HEK293 (cell line): ENCODE measurements around the gene ETV3.
A peak's percentile ranks its signal among the peaks of the same experiment; 100 is the strongest.

Source experiments
- CTCF ChIP-seq: fragments of 450-650 bp; formaldehyde crosslinking; IDR thresholded peaks from 2 replicates; pipeline ENCODE4 v1.5.1; 2016; ENCODE audit warnings: missing biosample characterization, missing genetic modification characterization
- KLF10 ChIP-seq: fragments of 450-650 bp; IDR thresholded peaks from 2 replicates; pipeline ENCODE4 v1.5.1; 2018; ENCODE audit warnings: missing biosample characterization, mild to moderate bottlenecking, missing genetic modification characterization
- PRDM1 ChIP-seq: fragments of 450-650 bp; formaldehyde crosslinking; IDR thresholded peaks from 2 replicates; pipeline ENCODE4; 2016; ENCODE audit warnings: missing biosample characterization, missing genetic modification characterization
- SALL2 ChIP-seq: fragments of 450-650 bp; formaldehyde crosslinking; IDR thresholded peaks from 2 replicates; pipeline ENCODE4 v1.5.0; 2017; ENCODE audit warnings: missing biosample characterization, mild to moderate bottlenecking, missing genetic modification characterization, borderline replicate concordance
- ZNF274 ChIP-seq, 2 experiments: fragments of 200-500 bp in 1 of 2; fragments of 450-650 bp in 1 of 2; sonication (Bioruptor generic) in 1 of 2; formaldehyde crosslinking in 1 of 2; IDR thresholded peaks; 2 replicates each; pipeline versions ENCODE4 v1.5.1 to v1.6.1; 2014 to 2016; ENCODE audit warnings: borderline replicate concordance in 1 of 2, inconsistent platforms in 1 of 2, low read length in 1 of 2, missing biosample characterization in 1 of 2, missing genetic modification characterization in 1 of 2
- ZNF311 ChIP-seq: fragments of 450-650 bp; formaldehyde crosslinking; IDR thresholded peaks from 2 replicates; pipeline ENCODE4 v1.5.1; 2017; ENCODE audit warnings: missing biosample characterization, missing genetic modification characterization, borderline replicate concordance
- ZNF639 ChIP-seq: fragments of 450-650 bp; formaldehyde crosslinking; IDR thresholded peaks from 2 replicates; pipeline ENCODE4 v1.5.1; 2016; ENCODE audit warnings: missing biosample characterization, missing genetic modification characterization
- ZNF777 ChIP-seq: fragments of 450-650 bp; formaldehyde crosslinking; IDR thresholded peaks from 2 replicates; pipeline ENCODE4 v1.5.1; 2017; ENCODE audit warnings: missing biosample characterization, missing genetic modification characterization, borderline replicate concordance
- ZSCAN5A ChIP-seq: fragments of 450-650 bp; formaldehyde crosslinking; IDR thresholded peaks from 2 replicates; pipeline ENCODE4 v1.5.1; 2016; ENCODE audit warnings: missing biosample characterization, missing genetic modification characterization
- TF ChIP-seq, protein P1 (sequence below): fragments of 450-650 bp; formaldehyde crosslinking; conservative IDR thresholded peaks from 2 replicates; pipeline ENCODE4 v1.5.1; 2016; ENCODE audit warnings: low read depth, missing biosample characterization, missing genetic modification characterization
- TF ChIP-seq, protein P2 (sequence below): fragments of 450-650 bp; IDR thresholded peaks from 2 replicates; pipeline ENCODE4 v1.5.1; 2018; ENCODE audit warnings: missing biosample characterization, mild to moderate bottlenecking, missing genetic modification characterization

DNA sequence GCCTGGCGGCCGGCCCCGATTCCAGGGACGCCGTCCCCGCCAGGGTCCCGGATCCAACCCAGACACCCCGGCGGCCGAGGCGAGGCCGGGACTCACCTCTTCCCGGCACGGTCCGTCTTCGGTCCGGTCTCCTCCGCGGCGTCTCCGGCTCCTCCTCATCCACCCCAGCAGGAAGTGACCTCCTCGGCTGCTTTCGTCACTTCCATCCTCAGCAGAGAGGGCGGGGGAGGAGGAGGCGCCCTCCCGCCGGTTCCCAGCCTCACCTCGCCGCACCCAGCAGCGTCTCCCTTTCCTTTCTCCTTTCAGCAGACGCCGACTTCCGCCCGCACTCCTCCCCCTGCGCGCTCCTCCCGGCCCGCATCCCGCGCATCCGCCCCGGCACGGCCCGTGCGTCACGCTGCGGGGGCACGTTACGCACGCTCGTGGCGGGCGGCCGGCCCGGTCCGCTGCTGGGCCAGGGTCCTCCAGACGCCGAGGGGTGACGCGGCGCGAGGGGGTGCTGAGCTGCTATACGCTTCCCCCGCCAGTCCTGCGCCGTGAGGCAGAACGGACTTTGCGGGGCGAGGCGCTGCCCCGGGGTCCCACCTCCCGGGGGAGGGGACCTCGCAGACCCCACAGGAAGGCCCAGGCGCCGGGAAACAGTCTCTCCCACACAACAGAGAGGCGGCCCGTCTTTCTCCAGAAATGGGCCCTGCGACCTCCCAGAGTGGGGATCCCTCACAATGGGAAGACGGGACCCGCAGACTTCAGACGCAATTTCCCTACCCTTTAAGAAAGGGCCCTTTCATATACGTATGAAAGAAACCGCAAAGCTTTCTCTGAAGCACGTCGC lies at the start of gene ETV3:
- TF ChIP-seq KLF10 (tag by site-specific recombination): peak; percentile 62; the same call in 1 of the 2 replicates
- no peak for TF ChIP-seq ZNF639 (tag by site-specific recombination)
- TF ChIP-seq ZNF311 (tag by site-specific recombination): no peak
- no peak for TF ChIP-seq CTCF (tag by site-specific recombination)
- peak; percentile 73; the same call in 1 of the 2 replicates for TF ChIP-seq ZSCAN5A (tag by site-specific recombination)
- peak; percentile 18 for TF ChIP-seq PRDM1 (tag by site-specific recombination)
- TF ChIP-seq, protein P1, sequence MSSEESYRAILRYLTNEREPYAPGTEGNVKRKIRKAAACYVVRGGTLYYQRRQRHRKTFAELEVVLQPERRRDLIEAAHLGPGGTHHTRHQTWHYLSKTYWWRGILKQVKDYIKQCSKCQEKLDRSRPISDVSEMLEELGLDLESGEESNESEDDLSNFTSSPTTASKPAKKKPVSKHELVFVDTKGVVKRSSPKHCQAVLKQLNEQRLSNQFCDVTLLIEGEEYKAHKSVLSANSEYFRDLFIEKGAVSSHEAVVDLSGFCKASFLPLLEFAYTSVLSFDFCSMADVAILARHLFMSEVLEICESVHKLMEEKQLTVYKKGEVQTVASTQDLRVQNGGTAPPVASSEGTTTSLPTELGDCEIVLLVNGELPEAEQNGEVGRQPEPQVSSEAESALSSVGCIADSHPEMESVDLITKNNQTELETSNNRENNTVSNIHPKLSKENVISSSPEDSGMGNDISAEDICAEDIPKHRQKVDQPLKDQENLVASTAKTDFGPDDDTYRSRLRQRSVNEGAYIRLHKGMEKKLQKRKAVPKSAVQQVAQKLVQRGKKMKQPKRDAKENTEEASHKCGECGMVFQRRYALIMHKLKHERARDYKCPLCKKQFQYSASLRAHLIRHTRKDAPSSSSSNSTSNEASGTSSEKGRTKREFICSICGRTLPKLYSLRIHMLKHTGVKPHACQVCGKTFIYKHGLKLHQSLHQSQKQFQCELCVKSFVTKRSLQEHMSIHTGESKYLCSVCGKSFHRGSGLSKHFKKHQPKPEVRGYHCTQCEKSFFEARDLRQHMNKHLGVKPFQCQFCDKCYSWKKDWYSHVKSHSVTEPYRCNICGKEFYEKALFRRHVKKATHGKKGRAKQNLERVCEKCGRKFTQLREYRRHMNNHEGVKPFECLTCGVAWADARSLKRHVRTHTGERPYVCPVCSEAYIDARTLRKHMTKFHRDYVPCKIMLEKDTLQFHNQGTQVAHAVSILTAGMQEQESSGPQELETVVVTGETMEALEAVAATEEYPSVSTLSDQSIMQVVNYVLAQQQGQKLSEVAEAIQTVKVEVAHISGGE: peak; percentile 94
- no peak for TF ChIP-seq ZNF777
- no peak for TF ChIP-seq ZNF274 (IDR thresholded peaks at IDR 0.05; ENCODE audit: low read length)
- no peak for TF ChIP-seq ZNF274 (tag by site-specific recombination; IDR thresholded peaks at IDR 0.05; ENCODE audit: borderline replicate concordance)
- TF ChIP-seq, protein P2, sequence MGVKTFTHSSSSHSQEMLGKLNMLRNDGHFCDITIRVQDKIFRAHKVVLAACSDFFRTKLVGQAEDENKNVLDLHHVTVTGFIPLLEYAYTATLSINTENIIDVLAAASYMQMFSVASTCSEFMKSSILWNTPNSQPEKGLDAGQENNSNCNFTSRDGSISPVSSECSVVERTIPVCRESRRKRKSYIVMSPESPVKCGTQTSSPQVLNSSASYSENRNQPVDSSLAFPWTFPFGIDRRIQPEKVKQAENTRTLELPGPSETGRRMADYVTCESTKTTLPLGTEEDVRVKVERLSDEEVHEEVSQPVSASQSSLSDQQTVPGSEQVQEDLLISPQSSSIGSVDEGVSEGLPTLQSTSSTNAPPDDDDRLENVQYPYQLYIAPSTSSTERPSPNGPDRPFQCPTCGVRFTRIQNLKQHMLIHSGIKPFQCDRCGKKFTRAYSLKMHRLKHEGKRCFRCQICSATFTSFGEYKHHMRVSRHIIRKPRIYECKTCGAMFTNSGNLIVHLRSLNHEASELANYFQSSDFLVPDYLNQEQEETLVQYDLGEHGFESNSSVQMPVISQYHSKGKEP (tag by site-specific recombination): no peak
- no peak for TF ChIP-seq SALL2 (tag by site-specific recombination)
